Measurements from ENCODE around the gene TBC1D21.

GRCh38 chr15:73909651-73910050, 36.3 kb downstream of the TBC1D21 start:
- TF ChIP-seq SUZ12 (IDR thresholded peaks at IDR 0.05) (no peak), LEF1 (IDR thresholded peaks at IDR 0.05; ENCODE audit: borderline replicate concordance) (no peak), ELF4 (IDR thresholded peaks at IDR 0.05) (no peak), SP1 (IDR thresholded peaks at IDR 0.05) (no peak), PKNOX1 (IDR thresholded peaks at IDR 0.05) (no peak), NFRKB (IDR thresholded peaks at IDR 0.05) (no peak), TARDBP (IDR thresholded peaks at IDR 0.05) (no peak), FOXA1 (IDR thresholded peaks at IDR 0.05) (no peak), FOXK2 (IDR thresholded peaks at IDR 0.05) (no peak), BHLHE40 (IDR thresholded peaks at IDR 0.05; ENCODE audit: borderline replicate concordance) (no peak), CTBP1 (IDR thresholded peaks at IDR 0.05; ENCODE audit: borderline replicate concordance) (no peak), FOXM1 (IDR thresholded peaks at IDR 0.05; ENCODE audit: borderline replicate concordance) (no peak), HDGF (IDR thresholded peaks at IDR 0.05; ENCODE audit: borderline replicate concordance) (no peak), ARNT (IDR thresholded peaks at IDR 0.05) (no peak)

Data from HEK293T (cell line).